SH-SY5Y (cell line): ENCODE results near the gene APLF.

ENCODE experiments used
- GATA2 ChIP-seq: IDR thresholded peaks from 2 replicates; pipeline ENCODE4 v1.6.1; 2011; ENCODE audit warnings: mild to moderate bottlenecking, low read depth, low read length
- GATA3 ChIP-seq: IDR thresholded peaks from 2 replicates; pipeline ENCODE4 v1.6.1; 2011; ENCODE audit warnings: low read depth, mild to moderate bottlenecking, low read length, moderate library complexity

- TF ChIP-seq GATA2 (no peak), GATA3 (no peak)
Measured at GRCh38 chr2:68558576-68558975, 91.2 kb downstream of the APLF start.
